B cell (primary cell): ENCODE measurements around the gene CCDC3. TPM values are rescaled to one million over a fixed set of nuclear protein-coding genes. Genes with fewer than 3 reads are reported as not detected.

Source experiments
- ATAC-seq: fragments of 200-7000 bp; cut with Tn5 transposase; one replicate; pipeline ENCODE4 v1.10.0; 2021; ENCODE audit warnings: low read depth, mild to moderate bottlenecking, moderate number of reproducible peaks, moderate library complexity
- CTCF ChIA-PET: fragments of 350-600 bp; sonication (Branson Sonifier 250); formaldehyde crosslinking; loops from one replicate; lab custom pipeline; 2021; ENCODE audit warnings: antibody characterized with exemption, inconsistent platforms; lab: Charles Lee
- POLR2A ChIA-PET: fragments of 350-600 bp; sonication (Branson Sonifier 250); formaldehyde crosslinking; loops from one replicate; lab custom pipeline; 2021; ENCODE audit warnings: antibody characterized with exemption; lab: Charles Lee
- DNase-seq: peaks from one replicate; pipeline ENCODE4 v3.0.0; 2013
- H2AFZ ChIP-seq: 2 replicates; pipeline ENCODE4 v1.6.1; 2012; ENCODE audit warnings: mild to moderate bottlenecking, low read depth, low read length; ENCODE audit not compliant: insufficient read depth, poor library complexity, severe bottlenecking
- H3K27ac ChIP-seq, 2 donors: 1 replicate in 1 of 2; 2 replicates in 1 of 2; pipeline ENCODE4 v1.5.1; 2012 to 2013; ENCODE audit warnings: low read length in 2 of 2, mild to moderate bottlenecking in 2 of 2, moderate library complexity in 1 of 2
- H3K27me3 ChIP-seq, 4 experiments: fragments of 200-600 bp in 1 of 4; sonication (generic) in 1 of 4; replicated peaks in 1 of 4; 1 replicate in 2 of 4; 2 replicates in 2 of 4; pipeline versions ENCODE4 v1.6.1 to v1.7.0; 2013 to 2016; ENCODE audit warnings: low read length in 3 of 4, mild to moderate bottlenecking in 2 of 4, mixed read lengths in 1 of 4, moderate library complexity in 1 of 4; ENCODE audit not compliant: insufficient read depth in 4 of 4, control insufficient read depth in 3 of 4; ENCODE audit errors: control extremely low read depth in 1 of 4
- H3K36me3 ChIP-seq, 2 experiments: replicated peaks in 1 of 2; 1 replicate in 1 of 2; 2 replicates in 1 of 2; pipeline versions ENCODE4 v1.6.1 to v1.7.1; 2013; ENCODE audit warnings: low read length in 1 of 2; ENCODE audit not compliant: insufficient read depth in 2 of 2, control insufficient read depth in 1 of 2; ENCODE audit errors: control extremely low read depth in 1 of 2, extremely low read depth in 1 of 2
- H3K4me1 ChIP-seq, 2 donors: fragments of 200-600 bp in 1 of 2; sonication (generic) in 1 of 2; 1 replicate in 1 of 2; 2 replicates in 1 of 2; pipeline versions ENCODE4 v1.5.1 to v1.6.1; 2013 to 2017; ENCODE audit warnings: low read length in 2 of 2; ENCODE audit not compliant: control insufficient read depth in 2 of 2, insufficient read depth in 2 of 2
- H3K4me2 ChIP-seq: replicated peaks from 2 replicates; pipeline ENCODE3; 2012; ENCODE audit warnings: mild to moderate bottlenecking, low read depth, low read length; ENCODE audit not compliant: poor library complexity, severe bottlenecking
- H3K4me3 ChIP-seq, 5 experiments: fragments of 200-600 bp in 1 of 5; sonication (generic) in 1 of 5; 1 replicate in 3 of 5; 2 replicates in 2 of 5; pipeline versions ENCODE4 v1.5.1 to v1.7.0; 2011 to 2016; ENCODE audit warnings: low read length in 4 of 5, mild to moderate bottlenecking in 4 of 5, low read depth in 2 of 5, control low read depth in 1 of 5, moderate library complexity in 1 of 5; ENCODE audit not compliant: insufficient read depth in 1 of 5; ENCODE audit errors: control extremely low read depth in 1 of 5, extremely low read depth in 1 of 5
- H3K79me2 ChIP-seq: fragments of 200-600 bp; sonication (generic); one replicate; pipeline ENCODE4 v1.6.0; 2016; ENCODE audit warnings: low read length; ENCODE audit not compliant: control insufficient read depth, insufficient read depth
- H3K9ac ChIP-seq: fragments of 200-600 bp; sonication (generic); 2 replicates; pipeline ENCODE4 v1.6.1; 2017; ENCODE audit warnings: mild to moderate bottlenecking, low read length, moderate library complexity
- H3K9me3 ChIP-seq, 3 donors: one replicate each; pipeline versions ENCODE4 v1.6.1 to v1.7.1; 2013; ENCODE audit warnings: low read length in 2 of 3; ENCODE audit not compliant: control insufficient read depth in 2 of 3, insufficient read depth in 1 of 3; ENCODE audit errors: control extremely low read depth in 1 of 3
- H4K20me1 ChIP-seq: 2 replicates; pipeline ENCODE4 v1.6.0; 2012; ENCODE audit warnings: mild to moderate bottlenecking, low read length; ENCODE audit not compliant: insufficient read depth, control insufficient read depth, poor library complexity, severe bottlenecking
- H3K27ac Mint-ChIP-seq: one replicate; pipeline ENCODE4 v1.8.0; 2021; ENCODE audit warnings: mixed read lengths
- H3K27me3 Mint-ChIP-seq: one replicate; pipeline ENCODE4 v1.8.0; 2021; ENCODE audit warnings: mixed read lengths
- H3K4me1 Mint-ChIP-seq: one replicate; pipeline ENCODE4 v1.8.0; 2021; ENCODE audit warnings: mixed read lengths
- H3K4me3 Mint-ChIP-seq: one replicate; pipeline ENCODE4 v1.8.0; 2021; ENCODE audit warnings: mixed read lengths
- H3K9me3 Mint-ChIP-seq: one replicate; pipeline ENCODE4 v1.8.0; 2022; ENCODE audit warnings: mixed read lengths; ENCODE audit not compliant: insufficient read depth
- EZH2 ChIP-seq: IDR thresholded peaks from 2 replicates; pipeline ENCODE4 v1.6.1; 2012; ENCODE audit warnings: borderline replicate concordance, low read depth, mild to moderate bottlenecking, moderate library complexity, low read length; ENCODE audit not compliant: insufficient read depth, poor library complexity, severe bottlenecking
- WGBS: methylation state at CpG from one replicate; pipeline ENCODE4 v1.1.5; 2013; ENCODE audit warnings: missing lambda C conversion rate; ENCODE audit not compliant: insufficient coverage; 5-methylcytosine and 5-hydroxymethylcytosine counted together
- intact Hi-C: fragments of 100-400 bp; cut with micrococcal nuclease; formaldehyde crosslinking; loops from one replicate; pipeline ENCODE4 v1.10.0; 2022
- polyA plus RNA-seq: library from polyadenylated mRNA; depleted of rRNA; stranded (reverse); fragments of >200 nt; gene quantifications from 2 replicates; pipeline ENCODE4 v1.2.3, GENCODE V29; 2012
- total RNA-seq, 2 donors: library from RNA; stranded (reverse); fragments of 120-200 nt in 1 of 2; gene quantifications; 1 replicate in 1 of 2; 2 replicates in 1 of 2; pipeline versions ENCODE4 v1.2.3 to v1.2.4, GENCODE V29; 2013 to 2022
- TF ChIP-seq, protein P1 (sequence below): fragments of 200-600 bp; IDR thresholded peaks from one replicate; pipeline ENCODE4 v1.8.0; 2022; ENCODE audit warnings: antibody characterized with exemption, mild to moderate bottlenecking

The CCDC3 gene
- total and polyA plus RNA-seq, 2 donors (not counting 1 experiment from before 2014, with no cell fraction given): 0.12 TPM; not detected in 1

DNA sequence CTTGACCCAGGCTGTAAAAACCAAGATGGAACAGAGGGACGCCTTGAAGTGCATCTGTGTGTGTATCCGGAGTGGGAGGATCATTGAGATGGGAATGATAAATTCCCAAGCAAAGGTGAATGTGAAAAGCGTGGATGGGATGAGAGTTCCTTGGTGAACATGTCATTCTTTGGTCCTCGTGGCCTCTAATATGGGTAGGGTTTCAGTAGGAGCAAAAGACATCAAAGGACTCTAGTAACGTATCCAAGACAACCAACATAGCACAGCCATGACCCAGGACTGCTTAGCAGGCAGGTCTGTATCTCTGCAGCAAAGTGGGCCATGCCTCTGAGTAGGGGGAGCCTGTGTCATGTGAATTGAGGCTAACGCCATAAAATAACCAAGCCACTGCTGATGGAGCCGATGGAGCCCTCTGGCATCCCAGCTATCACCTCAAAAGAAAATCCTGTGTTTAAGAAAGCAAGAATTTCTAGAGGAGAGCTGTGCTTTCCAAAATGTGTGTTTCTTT lies 98.6 kb downstream of the CCDC3 start:
- H3K4me3 Mint-ChIP-seq: no peak overlapping the region
- ChIA-PET CTCF (interaction anchor here (0.6 to 3.6 kb wide), 11 partner anchors 12 to 688 kb away, joined by 3 to 39 read pairs (median 3); partner anchors contain the start of gene OPTN), POLR2A (no interaction called here)
- no peak overlapping the region for H2AFZ ChIP-seq
- no peaks in the 10 kb centered on the region for H3K36me3 ChIP-seq
- TF ChIP-seq EZH2: no peak
- TF ChIP-seq, protein P1, sequence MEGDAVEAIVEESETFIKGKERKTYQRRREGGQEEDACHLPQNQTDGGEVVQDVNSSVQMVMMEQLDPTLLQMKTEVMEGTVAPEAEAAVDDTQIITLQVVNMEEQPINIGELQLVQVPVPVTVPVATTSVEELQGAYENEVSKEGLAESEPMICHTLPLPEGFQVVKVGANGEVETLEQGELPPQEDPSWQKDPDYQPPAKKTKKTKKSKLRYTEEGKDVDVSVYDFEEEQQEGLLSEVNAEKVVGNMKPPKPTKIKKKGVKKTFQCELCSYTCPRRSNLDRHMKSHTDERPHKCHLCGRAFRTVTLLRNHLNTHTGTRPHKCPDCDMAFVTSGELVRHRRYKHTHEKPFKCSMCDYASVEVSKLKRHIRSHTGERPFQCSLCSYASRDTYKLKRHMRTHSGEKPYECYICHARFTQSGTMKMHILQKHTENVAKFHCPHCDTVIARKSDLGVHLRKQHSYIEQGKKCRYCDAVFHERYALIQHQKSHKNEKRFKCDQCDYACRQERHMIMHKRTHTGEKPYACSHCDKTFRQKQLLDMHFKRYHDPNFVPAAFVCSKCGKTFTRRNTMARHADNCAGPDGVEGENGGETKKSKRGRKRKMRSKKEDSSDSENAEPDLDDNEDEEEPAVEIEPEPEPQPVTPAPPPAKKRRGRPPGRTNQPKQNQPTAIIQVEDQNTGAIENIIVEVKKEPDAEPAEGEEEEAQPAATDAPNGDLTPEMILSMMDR: no peak
- H3K4me1 ChIP-seq: no peaks in the 10 kb centered on the region
- no peak overlapping the region for H3K27ac Mint-ChIP-seq
- DNase-seq (no peak), ATAC-seq (no peak)
- H3K4me3 ChIP-seq: no peak overlapping the region
- intact Hi-C loops: no loop called here
- H3K79me2 ChIP-seq: no peaks in the 10 kb centered on the region
- no peak overlapping the region for H3K27ac ChIP-seq
- H4K20me1 ChIP-seq: no peaks in the 10 kb centered on the region
- WGBS: 84% methylated on average over 4 of the region's 7 CpGs
- H3K27me3 Mint-ChIP-seq: peaks cover 17% of the 10 kb centered on the region
- H3K4me2 ChIP-seq: no peak overlapping the region
- H3K4me1 Mint-ChIP-seq: no peaks in the 10 kb centered on the region
- H3K9me3 ChIP-seq: no peaks in the 10 kb centered on the region
- H3K27me3 ChIP-seq: no peaks in the 10 kb centered on the region
- no peaks in the 10 kb centered on the region for H3K9me3 Mint-ChIP-seq
- H3K9ac ChIP-seq: no peak overlapping the region

DNA sequence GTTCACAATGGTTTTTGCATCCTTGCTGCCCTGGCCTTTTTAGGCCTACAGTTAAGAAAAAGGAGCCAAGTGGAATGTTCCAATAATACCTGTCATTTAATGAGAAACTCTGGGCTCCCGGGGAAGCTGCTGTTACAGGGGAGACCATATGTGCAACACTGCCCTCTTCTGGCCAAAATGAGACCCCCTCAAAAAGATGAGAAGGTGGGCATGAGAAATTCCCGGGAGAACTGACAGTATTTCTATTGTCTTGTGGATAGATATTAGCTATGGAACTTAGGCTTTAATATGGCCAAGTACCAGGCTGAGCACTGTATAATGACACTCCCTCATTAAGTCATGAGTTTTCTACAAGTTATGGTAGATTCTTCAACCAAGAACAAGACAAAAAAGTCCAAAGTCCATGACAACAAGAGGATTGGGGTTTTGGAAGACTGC lies 99.4 kb downstream of the CCDC3 start:
- Histone ChIP-seq H4K20me1 (no peaks in the 10 kb centered on the region), H3K36me3 (no peaks in the 10 kb centered on the region), H3K4me2 (no peak overlapping the region), H3K4me1 (no peaks in the 10 kb centered on the region), H2AFZ (no peak overlapping the region), H3K79me2 (no peaks in the 10 kb centered on the region), H3K27me3 (no peaks in the 10 kb centered on the region), H3K9ac (no peak overlapping the region), H3K27ac (no peak overlapping the region), H3K4me3 (no peak overlapping the region), H3K9me3 (no peaks in the 10 kb centered on the region)
- Mint-ChIP-seq H3K4me3 (no peak overlapping the region), H3K27me3 (peaks cover 17% of the 10 kb centered on the region), H3K9me3 (no peaks in the 10 kb centered on the region), H3K27ac (no peak overlapping the region), H3K4me1 (no peaks in the 10 kb centered on the region)
- ChIA-PET CTCF (interaction anchor here (0.8 to 3.6 kb wide), 25 partner anchors 8 to 1119 kb away, joined by 3 to 39 read pairs (median 4); partner anchors contain the start of gene OPTN), POLR2A (no interaction called here)
- ATAC-seq (no peak), DNase-seq (peak; percentile 72)
- TF ChIP-seq, protein P1: peak; percentile 84
- no peak for TF ChIP-seq EZH2
- WGBS: 17% methylated on average over 1 of the region's 2 CpGs
- intact Hi-C loops: no loop called here
